Activated CD8-positive, alpha-beta memory T cell treated with anti-CD3 and anti-CD28 coated beads for 24 hours (primary cell): ENCODE results near the gene DMD.
"Not testable (repeated sequence)": the region's sequence is repeated elsewhere in the genome, so short reads cannot be mapped to it uniquely, and the experiment has no call there.

Experiments
- DNase-seq: peaks from one replicate; pipeline ENCODE4 v3.0.0-alpha.2; 2020

DMD gene

DNA sequence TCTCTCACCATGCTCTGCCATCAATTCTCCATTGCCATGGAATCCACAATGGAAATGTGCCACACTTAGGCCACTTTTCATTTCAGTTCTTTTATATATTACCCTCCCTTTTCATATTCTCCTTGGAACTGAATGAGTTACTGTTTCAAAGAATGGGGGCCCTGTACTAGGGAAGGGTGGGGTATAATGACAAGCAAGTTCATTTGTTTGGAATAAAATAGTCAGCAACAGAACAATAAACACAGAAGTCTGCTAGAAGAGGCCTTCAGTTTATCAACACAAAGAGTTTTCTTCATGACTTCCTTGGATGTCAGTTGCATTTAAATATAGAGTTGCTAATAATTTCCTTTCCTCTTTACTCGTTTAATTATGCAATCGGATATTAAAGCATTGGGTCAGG lies 1661.2 kb downstream of the DMD start:
- no peak for DNase-seq

DNA sequence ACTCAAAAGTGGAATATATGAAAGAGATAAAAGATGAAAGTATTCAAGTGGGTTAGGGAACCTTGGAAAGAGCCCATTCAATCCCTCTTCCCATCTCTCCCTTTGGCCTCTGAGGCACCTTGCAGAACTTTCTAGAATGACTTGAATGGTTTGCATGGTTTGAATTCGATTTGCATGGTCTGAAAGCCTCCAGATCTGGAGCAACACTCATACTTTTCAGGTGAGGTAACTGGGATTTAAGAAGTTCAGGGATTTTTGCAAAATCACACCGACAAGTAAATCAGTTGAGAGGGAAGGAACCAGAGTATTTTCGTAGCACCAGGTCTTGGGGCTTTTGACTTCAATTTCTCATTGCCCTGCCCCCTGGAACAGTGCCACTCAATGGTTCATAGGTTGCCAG lies 1663.5 kb downstream of the DMD start:
- no peak for DNase-seq

DNA sequence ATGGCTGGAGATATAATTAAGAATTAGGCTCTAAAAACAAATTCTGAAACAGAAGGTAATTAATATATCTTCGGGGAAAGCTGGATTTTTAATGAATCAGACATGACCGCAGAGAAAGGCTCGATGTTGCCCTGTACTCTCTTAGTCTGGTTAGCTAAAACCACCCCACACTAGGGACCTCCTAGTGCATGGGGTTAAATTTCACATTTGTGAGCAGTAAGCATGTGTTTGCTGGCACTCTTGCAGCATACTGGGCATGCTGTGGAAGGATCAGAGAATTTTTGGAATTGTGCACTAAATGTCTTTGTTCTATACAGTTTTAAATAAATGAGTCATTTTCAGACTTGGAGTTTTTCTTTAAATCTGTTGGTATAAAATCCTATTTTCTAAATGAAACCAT lies 1663.9 kb downstream of the DMD start:
- no peak for DNase-seq

DNA sequence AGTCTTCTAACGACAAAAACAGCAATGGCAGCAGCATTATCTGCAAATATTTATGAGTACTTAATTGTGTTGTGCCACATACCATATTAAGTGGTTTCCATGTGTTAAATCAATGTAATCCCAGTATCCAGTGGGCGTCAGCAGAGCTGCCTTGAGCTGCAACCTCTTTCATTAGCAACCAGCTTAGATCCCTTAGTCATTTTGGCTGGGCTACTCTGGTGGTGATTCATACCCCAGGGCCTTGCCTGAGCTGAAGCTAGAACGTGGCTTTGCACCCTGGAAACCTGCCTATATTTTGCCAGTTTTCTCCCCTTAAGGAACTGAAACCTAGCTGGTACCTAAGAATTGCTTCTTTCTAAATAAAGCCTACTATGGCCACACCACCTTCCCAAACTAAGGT lies 1665.2 kb downstream of the DMD start:
- no peak for DNase-seq

DNA sequence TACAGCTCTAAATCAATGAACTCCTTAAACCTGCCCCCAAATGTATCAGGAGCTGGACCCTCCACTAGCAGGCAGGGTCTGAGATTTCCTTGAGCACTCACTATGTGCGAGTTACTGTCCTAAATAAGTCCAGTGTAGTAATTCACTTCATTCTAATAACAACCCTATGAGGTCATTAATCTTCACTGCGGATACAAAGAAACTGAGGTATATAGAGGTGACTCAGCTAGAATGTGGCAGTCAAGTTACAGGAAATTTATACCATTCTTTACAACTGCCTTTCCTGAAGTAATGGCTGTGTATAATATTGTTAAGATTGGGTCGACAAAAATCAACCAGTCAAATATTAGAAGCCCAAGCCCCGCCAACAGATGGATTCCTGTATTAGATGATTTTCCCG lies 1665.6 kb downstream of the DMD start:
- no peak for DNase-seq

DNA sequence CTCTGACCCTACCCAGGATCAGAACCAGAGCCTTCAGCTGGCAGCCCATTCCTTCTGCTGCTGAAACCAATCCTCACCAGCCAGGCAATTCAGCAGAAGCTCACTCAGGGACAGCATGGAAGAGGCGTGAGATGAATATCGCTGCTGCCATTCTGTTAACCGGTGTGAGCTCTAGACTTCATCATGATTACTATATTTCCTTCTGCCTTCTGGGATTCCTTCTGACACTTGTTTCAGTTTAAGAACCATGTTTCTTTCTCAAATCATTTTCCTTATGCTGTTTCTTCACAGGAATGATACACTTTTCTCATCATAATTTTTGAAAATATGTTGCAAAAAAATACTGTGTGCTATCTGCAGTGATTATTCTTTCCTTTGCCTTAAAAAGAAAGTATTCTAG lies 1666.2 kb downstream of the DMD start:
- no peak for DNase-seq

DNA sequence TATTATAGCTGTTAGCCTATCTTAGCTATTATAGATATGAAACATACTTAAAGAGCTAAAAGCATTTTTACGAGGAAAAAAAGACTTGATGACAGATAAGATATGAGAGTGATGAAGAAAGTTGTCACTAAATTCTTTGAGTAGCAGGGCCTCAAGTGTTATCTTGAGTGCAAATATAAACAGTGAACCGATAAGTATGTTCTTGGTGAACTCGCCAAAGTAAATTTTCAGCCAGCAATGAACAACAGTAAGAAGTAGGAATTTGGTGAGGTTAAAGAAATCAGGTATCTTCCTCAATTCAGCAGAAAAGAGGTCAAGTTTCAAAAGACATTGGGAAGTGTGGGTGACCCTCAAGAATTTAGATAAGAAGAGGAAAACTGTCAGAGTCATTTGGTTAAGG lies 1667.7 kb downstream of the DMD start:
- no peak for DNase-seq

DNA sequence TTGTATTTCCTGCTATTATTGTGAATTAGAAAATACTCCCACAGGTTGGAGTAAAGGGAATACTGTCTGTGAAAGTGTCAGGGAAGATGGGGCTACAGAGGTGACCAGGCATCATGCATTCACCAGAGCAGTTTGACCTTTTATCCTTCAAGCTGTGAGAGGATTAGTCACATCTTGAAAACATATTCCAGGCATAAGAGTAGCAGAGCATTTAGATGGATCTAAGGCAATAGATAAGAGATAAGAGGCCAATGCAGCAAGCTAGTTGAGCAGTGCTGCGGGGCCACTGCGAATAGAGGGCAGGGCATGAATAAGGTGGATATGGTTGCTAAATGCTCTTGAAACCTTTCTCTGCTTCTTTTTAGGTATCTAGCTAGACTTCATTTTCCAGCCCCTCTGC lies 1668.8 kb downstream of the DMD start:
- DNase-seq, result no peak

DNA sequence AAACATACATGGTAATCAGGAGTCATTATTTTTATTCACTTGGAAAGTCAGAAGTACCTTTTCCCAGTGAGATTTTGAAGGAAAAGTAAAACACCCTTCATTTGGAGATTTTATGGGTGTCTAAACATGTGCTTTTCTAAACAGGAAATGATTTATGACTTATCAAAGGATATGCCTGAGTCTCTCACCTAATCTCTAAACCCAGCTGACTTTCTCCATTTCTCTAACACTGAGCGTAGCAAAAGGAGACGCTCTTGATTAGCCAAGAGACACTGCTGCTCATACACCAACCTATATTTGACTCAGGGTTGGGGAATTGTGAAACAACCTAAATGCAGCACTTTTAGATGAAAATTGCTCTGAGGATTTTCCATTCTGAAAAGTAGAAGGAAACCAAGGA lies 1671.0 kb downstream of the DMD start:
- DNase-seq, result no peak

DNA sequence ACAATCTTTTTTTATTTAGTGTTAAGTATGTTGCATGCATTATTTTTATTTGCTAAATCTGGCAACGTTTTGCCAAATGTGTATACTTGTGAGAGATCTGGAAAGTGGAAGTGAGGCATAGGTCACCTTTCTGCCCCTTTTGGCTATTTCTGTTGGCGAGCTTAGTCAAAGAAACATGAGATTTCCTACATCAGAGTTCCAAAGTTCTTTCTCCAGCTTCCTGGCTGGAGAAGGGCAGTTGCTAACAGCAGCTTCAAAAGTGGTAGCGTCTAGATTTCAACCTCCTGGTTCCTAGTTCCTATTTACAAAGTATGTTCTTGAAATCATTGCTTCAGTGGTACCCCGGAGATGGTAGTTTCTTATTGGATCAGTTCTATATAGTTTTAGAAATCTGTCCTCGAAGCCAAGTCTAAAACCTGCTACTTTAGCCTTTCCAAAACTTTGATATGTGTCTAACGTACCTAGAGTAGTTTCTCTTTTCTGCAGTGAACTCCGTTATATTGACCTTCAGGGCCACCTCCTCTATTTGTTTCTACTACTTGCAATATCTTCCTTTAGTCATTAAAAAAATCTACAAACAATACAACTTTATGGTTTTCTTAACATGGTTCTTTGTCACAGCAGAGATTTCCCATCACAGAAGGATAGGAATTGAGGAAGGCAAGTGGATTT lies 1683.8 kb downstream of the DMD start:
- DNase-seq, result no peak

DNA sequence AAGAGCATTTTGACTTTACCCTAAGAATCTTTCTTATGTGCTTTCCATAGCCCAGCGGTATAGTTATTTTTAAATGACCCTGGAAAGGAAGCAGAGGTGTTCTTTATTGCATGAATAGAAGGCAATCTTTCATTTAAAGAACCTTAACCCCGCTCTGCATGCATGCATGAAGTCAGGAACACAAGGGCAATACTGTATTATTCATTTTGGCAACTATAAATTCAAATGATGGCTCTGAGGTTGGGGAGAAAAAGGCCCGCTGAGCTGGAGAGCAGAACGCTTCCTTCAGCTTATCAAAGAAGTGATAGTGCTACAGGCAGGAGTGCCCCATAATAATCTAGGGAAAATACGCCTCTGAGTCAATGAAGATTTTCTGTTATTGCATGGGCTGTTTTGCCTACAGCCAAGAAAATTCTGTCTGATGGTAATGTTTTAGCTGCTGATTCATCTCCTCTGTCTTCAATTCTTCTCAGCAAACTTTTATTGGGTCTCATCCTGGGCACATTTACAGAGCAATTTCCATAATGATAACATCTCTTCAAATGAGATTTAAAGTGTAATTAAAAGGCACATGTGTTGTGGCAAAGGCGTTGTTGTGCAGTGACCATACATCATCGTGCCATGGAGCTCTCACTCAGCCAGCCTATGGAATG lies 1687.3 kb downstream of the DMD start:
- no peak for DNase-seq

DNA sequence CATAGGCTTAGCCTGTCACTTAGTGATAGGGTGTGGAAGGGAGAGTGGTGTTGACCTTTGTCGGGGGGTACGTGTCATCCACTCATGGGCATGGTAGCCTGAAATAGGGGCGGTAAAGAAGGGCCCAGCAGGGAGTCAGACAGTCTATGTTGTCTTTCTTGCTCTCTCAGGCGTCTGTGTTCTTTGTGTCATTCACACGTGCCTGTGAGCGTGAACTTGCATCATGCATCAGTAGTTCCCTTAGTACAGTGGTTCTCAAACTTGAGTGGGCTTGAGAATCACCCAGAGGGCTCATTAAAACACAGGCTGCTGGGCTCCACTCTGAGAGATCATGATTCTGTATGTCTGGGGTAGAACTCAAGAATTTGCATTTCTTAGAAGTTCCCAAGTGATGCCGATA lies 1688.6 kb downstream of the DMD start:
- no peak for DNase-seq

DNA sequence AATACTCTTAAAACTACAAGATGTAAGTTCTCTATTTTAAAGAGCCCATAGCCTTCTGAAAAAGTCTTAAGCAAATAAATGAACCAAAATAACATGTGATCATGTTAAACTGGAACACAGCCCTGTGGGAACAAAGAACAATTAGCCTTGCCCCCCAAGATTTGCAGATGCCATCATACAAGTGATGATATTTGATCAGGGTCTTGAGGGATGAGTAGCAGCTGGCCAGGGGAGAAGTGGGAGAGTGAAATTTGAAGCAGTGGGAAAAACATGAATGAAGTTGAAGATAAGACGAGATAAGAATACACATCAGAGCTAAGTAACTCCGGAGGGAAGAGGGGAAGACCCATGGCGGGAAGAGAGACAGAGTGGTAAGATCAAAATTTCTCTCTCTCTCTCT lies 1689.4 kb downstream of the DMD start:
- DNase-seq, result no peak

DNA sequence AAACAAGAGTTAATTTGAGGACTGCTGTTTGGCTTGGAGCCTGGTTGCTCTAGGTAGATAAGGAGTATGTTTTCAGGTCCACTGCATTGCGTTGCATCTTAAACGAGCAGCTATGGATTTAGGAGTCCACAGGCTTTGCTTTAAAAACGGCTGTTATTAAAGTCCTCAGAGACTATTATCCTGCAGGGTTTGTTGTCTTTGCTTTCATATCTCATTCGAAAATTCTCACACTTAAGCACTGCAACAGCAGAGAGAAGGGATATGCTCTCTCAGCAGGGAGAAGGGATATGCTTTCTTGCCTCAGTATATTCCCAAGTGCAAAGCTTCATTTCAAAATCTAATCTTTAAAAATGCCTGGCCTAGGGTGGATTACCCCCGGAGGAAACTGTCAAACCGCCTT lies 1694.8 kb downstream of the DMD start:
- no peak for DNase-seq

DNA sequence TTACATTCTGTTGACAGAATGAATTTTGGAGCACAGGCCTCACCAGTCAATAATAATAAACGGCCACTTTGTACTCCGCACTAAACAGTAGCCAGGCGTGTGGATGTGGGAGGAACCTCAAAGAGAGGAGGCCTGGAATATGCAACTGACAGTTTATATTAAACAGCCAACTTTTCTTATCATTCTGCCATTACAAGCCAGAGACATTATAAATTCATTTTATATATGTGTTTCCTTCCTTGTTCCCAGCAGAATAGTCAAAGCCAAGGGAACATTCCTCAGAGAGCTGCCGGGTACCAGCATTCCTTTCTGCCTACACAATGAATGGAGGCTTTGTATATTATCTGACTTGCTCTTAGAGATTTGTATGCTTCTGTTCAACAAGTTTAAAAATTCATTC lies 1703.0 kb downstream of the DMD start:
- no peak for DNase-seq

DNA sequence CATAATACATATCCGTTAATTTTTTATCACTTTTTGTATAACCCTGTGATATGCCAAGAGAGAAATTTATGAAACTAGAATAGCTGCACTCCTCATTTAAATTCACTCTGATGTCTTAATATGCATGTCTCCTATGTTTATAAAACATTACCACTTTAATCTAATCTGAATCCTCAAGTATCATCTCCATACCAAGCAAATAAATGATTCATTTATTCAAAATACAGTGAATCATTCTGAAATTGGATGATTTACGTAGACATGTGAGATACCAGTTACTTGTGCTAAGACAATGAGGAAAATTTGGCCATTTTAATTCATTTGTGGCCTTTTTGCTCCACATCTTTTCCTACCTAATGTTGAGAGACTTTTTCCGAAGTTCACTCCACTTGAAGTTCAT lies 1704.4 kb downstream of the DMD start:
- DNase-seq, result no peak

DNA sequence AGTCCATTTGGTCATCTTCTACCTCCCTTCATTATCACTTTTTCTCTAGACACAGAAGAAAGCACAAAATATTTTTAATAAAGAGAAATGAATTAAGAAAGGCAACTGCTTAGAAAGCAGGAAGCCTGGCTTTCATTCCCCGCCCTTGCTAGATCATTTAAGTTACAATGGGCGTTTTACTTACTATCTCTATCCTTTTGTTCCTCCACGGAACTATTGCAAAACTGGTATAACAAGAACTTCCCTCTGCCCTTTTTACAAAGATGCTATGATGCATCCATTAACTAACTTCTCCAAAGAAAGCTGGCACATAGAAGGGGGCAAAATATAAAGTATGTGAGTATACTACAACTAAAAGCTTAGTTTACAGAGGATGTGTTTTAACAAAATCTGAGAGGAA lies 1705.0 kb downstream of the DMD start:
- no peak for DNase-seq

DNA sequence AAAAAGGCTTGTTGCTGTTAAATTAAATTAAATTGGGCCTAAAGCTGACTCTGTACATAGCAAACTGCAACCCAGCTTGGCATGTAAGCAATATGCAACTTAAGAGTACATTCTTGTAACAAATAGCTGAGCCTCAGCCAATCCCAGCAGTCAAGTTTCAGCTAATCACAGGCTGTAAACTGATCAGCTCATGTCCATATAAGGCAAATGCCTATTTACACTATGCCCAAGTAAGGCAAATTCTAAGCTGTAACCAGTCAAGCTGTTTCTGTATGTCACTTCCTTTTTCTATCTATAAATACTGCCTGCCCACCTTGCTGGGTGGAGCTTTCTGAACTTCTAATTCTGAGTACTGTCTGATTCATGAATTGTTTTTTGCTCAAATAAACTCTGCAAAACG lies 1710.4 kb downstream of the DMD start:
- DNase-seq, result no peak

DNA sequence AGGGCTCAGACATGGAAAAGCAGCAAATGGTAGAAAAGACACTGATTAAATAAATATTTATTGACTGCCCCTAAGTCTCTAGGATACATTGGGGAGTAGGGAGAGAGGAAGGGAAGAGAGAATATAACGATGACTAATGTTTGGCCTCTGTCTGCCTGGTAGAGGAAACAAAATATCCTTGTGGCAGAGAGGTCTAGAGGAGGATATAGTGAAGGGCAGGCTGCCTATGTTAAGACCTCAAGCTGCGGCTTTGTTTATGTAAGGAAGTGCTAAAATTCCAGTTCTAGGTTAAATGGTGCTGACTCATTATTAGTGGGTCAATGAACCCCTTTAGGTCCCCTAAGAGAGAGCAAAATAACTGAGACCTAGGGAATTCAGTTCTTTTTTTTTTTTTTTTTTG lies 1712.2 kb downstream of the DMD start:
- no peak for DNase-seq

DNA sequence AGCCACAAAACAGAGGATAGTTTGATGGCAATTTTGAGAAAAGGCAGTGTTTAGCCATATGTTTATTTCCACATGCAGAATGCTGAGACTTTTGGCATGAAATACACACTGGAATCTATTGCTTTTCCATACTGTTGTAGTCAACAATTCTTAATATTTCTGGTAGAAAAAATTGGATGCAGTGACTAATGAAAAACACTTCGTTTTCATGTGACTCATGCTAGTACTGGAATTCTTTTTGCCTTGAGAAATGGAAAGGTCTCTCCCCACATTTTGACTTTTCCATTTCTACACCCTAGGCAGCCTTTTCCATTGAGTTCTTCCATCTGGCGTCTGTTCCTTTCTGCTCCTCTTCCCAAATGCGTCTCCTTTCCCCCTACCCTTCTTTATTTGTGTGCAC lies 1714.3 kb downstream of the DMD start:
- no peak for DNase-seq

DNA sequence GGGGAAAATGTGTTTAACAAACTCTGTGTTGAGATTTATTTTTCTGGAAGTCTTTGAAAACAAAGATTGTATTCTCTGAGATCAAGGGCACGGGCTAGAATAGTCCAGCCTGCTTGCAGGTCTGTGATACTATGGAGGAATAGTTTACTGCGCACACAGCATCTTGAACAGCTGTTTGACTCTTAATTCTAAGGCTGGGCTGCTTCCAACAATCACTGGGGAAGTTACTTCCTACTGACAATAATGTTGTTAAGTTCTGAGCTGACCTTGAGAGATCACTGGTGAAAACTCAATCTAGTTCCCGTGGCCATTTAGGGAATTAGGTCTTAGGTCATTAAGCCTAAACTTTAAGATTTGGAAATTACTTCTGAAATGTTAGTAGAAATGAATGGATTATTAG lies 1723.4 kb downstream of the DMD start:
- DNase-seq, result no peak

DNA sequence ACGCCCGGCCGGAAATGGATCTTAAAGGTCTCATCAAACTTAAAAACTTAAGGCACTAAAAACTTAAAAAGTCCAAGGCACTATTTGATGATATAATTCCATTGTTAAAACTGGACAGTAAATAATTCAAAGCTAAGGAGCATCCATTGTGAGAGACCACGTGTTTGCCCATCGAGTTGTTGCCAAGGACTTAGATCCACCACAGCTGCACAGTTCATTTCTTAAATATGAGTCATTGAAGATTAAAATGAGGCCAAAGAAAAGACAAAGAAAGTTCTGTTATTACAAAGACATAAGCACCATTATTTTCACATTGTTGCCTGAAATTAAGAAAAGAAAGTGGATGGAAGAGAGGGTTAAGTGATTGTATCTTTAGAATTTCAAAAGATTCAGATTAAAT lies 1728.0 kb downstream of the DMD start:
- no peak for DNase-seq

DNA sequence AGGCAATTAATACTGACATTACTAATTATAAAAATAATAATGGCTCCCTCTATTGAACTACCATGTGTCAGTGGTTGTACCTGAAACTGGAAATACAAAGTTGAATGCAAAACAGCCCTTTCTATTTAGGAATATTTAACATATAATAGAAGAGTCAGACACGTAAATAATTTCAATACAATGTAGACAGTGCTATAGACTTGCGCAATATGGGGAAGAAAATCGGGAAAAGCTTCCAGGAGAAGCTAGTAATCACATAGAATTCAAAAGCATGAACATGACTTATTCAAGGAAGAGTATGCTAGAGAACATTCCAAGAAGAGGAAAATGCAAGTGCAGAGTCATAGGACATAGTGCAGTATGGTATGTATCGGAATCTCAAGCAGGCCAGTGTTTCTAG lies 1730.7 kb downstream of the DMD start:
- no peak for DNase-seq

DNA sequence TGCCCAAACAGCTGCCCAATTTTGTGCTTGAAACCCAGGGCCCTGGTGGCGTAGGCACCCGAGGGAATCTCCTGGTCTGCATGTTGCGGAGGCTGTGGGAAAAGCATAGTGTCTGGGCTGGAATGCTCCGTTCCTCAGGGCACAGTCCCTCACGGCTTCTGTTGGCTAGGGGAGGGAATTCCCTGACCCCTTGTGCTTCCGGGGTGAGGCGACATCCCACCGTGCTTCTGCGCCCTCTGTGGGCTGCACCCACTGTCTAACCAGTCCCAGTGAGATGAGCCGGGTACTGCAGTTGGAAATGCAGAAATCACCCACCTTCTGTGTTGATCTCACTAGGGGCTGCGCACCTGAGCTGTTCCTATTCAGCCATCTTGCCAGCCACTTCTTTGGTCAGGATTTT lies 1740.1 kb downstream of the DMD start:
- no peak for DNase-seq

DNA sequence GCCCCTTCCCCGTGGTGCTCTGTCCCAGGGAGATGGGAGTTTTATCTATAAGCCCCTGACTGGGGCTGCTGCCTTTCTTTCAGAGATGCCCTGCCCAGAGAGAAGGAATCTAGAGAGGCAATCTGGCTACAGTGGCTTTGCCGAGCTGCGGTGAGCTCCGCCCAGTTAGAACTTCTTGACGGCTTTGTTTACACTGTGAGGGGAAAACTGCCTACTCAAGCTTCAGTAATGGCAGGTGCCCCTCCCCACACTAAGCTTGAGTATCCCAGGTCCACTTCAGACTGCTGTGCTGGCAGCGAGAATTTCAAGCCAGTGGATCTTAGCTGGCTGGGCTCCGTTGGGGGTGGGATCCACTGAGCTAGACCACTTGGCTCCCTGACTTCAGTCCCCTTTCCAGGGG lies 1740.6 kb downstream of the DMD start:
- not testable (repeated sequence) for DNase-seq
